ENCODE results near the gene RCAN2.

- TF ChIP-seq CTCF (conservative IDR thresholded peaks at IDR 0.05; ENCODE audit: low read depth in 2 of 2) (no peak), POLR2AphosphoS5 (IDR thresholded peaks at IDR 0.05; ENCODE audit: low read depth) (no peak), CREB1 (CRISPR knock-in tag; IDR thresholded peaks at IDR 0.05; ENCODE audit: low read depth) (no peak), EZH2 (IDR thresholded peaks at IDR 0.05; ENCODE audit: low read depth, unreplicated experiment) (no peak), REST (IDR thresholded peaks at IDR 0.05; ENCODE audit: unreplicated experiment) (no peak), ETS1 (IDR thresholded peaks at IDR 0.05) (no peak), STAT1 (IDR thresholded peaks at IDR 0.05; ENCODE audit: unreplicated experiment) (no peak), EZH2phosphoT487 (IDR thresholded peaks at IDR 0.05; ENCODE audit: unreplicated experiment) (no peak)
Measured at GRCh38 chr6:46513533-46513932, 22.3 kb upstream of the RCAN2 start.
